GM23338 (cell line): ENCODE results near the gene LILRA5. TPM values are rescaled to one million over a fixed set of nuclear protein-coding genes. Genes with fewer than 3 reads are reported as not detected.
"Not testable (repeated sequence)": the region's sequence is repeated elsewhere in the genome, so short reads cannot be mapped to it uniquely, and the experiment has no call there.

Source experiments
- ATAC-seq: fragments of 200-7000 bp; cut with Tn5 transposase; 3 replicates; pipeline ENCODE4 v1.9.1; 2020
- DNase-seq: peaks from one replicate; pipeline ENCODE4 v3.0.0-alpha.2; 2015; ENCODE audit warnings: low spot score
- H2AFZ ChIP-seq: fragments of 200-600 bp; sonication (generic); 2 replicates; pipeline ENCODE4 v1.8.0; 2016; ENCODE audit warnings: antibody characterized with exemption, mild to moderate bottlenecking, moderate library complexity
- H3F3A ChIP-seq: fragments of 200-600 bp; sonication (generic); replicated peaks from 2 replicates; pipeline ENCODE4 v1.8.0; 2017; ENCODE audit warnings: antibody characterized with exemption, mixed run types, low read depth
- H3K27ac ChIP-seq: fragments of 200-600 bp; sonication (generic); 2 replicates; pipeline ENCODE4 v1.6.1; 2016; ENCODE audit warnings: low read depth
- H3K27me3 ChIP-seq: fragments of 200-600 bp; sonication (generic); 2 replicates; pipeline ENCODE4 v1.8.0; 2016; ENCODE audit warnings: mild to moderate bottlenecking, mixed run types, moderate library complexity; ENCODE audit not compliant: insufficient read depth
- H3K36me3 ChIP-seq: fragments of 200-600 bp; sonication (generic); 2 replicates; pipeline ENCODE4 v1.8.0; 2016; ENCODE audit warnings: mild to moderate bottlenecking; ENCODE audit not compliant: insufficient read depth
- H3K4me1 ChIP-seq: fragments of 200-600 bp; sonication (generic); 2 replicates; pipeline ENCODE4 v1.8.0; 2016; ENCODE audit warnings: mild to moderate bottlenecking, moderate library complexity; ENCODE audit not compliant: insufficient read depth
- H3K4me2 ChIP-seq: fragments of 200-600 bp; sonication (generic); 2 replicates; pipeline ENCODE4 v1.7.1; 2017; ENCODE audit warnings: mixed run types
- H3K4me3 ChIP-seq: fragments of 200-600 bp; sonication (generic); 2 replicates; pipeline ENCODE4 v1.6.1; 2016; ENCODE audit warnings: mixed run types
- H3K79me2 ChIP-seq: fragments of 200-600 bp; sonication (generic); replicated peaks from 2 replicates; pipeline ENCODE4 v1.8.0; 2017; ENCODE audit warnings: mild to moderate bottlenecking; ENCODE audit not compliant: insufficient read depth
- H3K9me2 ChIP-seq: fragments of 200-600 bp; sonication (generic); 2 replicates; pipeline ENCODE4 v1.8.0; 2017; ENCODE audit not compliant: insufficient read depth
- H4K20me1 ChIP-seq: fragments of 200-600 bp; sonication (generic); replicated peaks from 2 replicates; pipeline ENCODE4 v1.8.0; 2017; ENCODE audit warnings: mild to moderate bottlenecking; ENCODE audit not compliant: insufficient read depth
- H3K27ac Mint-ChIP-seq: 2 replicates; pipeline ENCODE4 v1.8.0; 2020; ENCODE audit warnings: inconsistent platforms, mild to moderate bottlenecking, moderate library complexity, mixed read lengths
- H3K27me3 Mint-ChIP-seq: 3 replicates; pipeline ENCODE4 v1.8.0; 2022; ENCODE audit warnings: low read depth, mild to moderate bottlenecking, moderate library complexity, mixed read lengths, inconsistent platforms; ENCODE audit not compliant: insufficient read depth, poor library complexity
- H3K36me3 Mint-ChIP-seq: 3 replicates; pipeline ENCODE4 v1.8.0; 2021; ENCODE audit warnings: low read depth, mild to moderate bottlenecking, inconsistent platforms, moderate library complexity, mixed read lengths
- H3K4me1 Mint-ChIP-seq: 3 replicates; pipeline ENCODE4 v1.8.0; 2020; ENCODE audit warnings: mild to moderate bottlenecking, inconsistent platforms, mixed read lengths
- H3K4me3 Mint-ChIP-seq: 3 replicates; pipeline ENCODE4 v1.8.0; 2021; ENCODE audit warnings: moderate library complexity, mild to moderate bottlenecking, inconsistent platforms, mixed read lengths
- H3K9me3 Mint-ChIP-seq: 3 replicates; pipeline ENCODE4 v1.8.0; 2020; ENCODE audit warnings: moderate library complexity, mild to moderate bottlenecking, inconsistent platforms, mixed read lengths
- EZH2phosphoT487 ChIP-seq: fragments of 200-600 bp; sonication (generic); IDR thresholded peaks from one replicate; pipeline ENCODE4 v1.8.1; 2018; ENCODE audit warnings: antibody characterized with exemption; ENCODE audit not compliant: unreplicated experiment
- JUNB ChIP-seq: IDR thresholded peaks from one replicate; pipeline ENCODE4 v1.6.1; 2016; ENCODE audit warnings: antibody characterized with exemption; ENCODE audit not compliant: unreplicated experiment
- POLR2AphosphoS5 ChIP-seq: IDR thresholded peaks from 2 replicates; pipeline ENCODE4 v1.6.1; 2016; ENCODE audit warnings: antibody characterized with exemption, low read depth
- STAT1 ChIP-seq: IDR thresholded peaks from one replicate; pipeline ENCODE4 v1.6.1; 2016; ENCODE audit warnings: antibody characterized with exemption; ENCODE audit not compliant: unreplicated experiment
- ZNF114 ChIP-seq: fragments of 250-450 bp; sonication (Bioruptor Pico); IDR thresholded peaks from 2 replicates; pipeline ENCODE4 v1.5.0; 2020; ENCODE audit warnings: mild to moderate bottlenecking, moderate library complexity
- ZNF331 ChIP-seq: fragments of 250-450 bp; sonication (Bioruptor Pico); IDR thresholded peaks from 2 replicates; pipeline ENCODE4 v1.5.0; 2020; ENCODE audit warnings: low read depth, mild to moderate bottlenecking, moderate library complexity
- ZNF462 ChIP-seq: fragments of 250-450 bp; sonication (Bioruptor Pico); IDR thresholded peaks from 2 replicates; pipeline ENCODE4 v1.5.0; 2020; ENCODE audit warnings: mild to moderate bottlenecking, moderate library complexity
- polyA plus RNA-seq: library from polyadenylated mRNA; unstranded; fragments of >200 nt; fragmentation: Nextera tagmentation; extraction: Ambion mirVana; gene quantifications from 2 replicates; pipeline ENCODE4 v1.2.1, GENCODE V29; 2016
- total RNA-seq: library from RNA; depleted of rRNA; stranded (reverse); fragments of >200 nt; shearing (Covaris generic); gene quantifications from 2 replicates; pipeline ENCODE4 v1.2.3, GENCODE V29; 2014

LILRA5 gene
- total and polyA plus RNA-seq, 2 experiments from 2014 or later = not detected

- peaks cover 10% of the 10 kb centered on the region for H3K4me1 Mint-ChIP-seq
- H3K4me3 Mint-ChIP-seq = no peak overlapping the region
- H3K79me2 ChIP-seq = no peaks in the 10 kb centered on the region
- ATAC-seq (no peak), DNase-seq (no peak)
- no peaks in the 10 kb centered on the region for H4K20me1 ChIP-seq
- H3K27ac ChIP-seq = no peak overlapping the region
- H3K9me2 ChIP-seq = no peaks in the 10 kb centered on the region
- H3K27ac Mint-ChIP-seq = no peak overlapping the region
- H3K4me1 ChIP-seq = peaks cover 4% of the 10 kb centered on the region
- no peak overlapping the region for H3K4me3 ChIP-seq
- H3K36me3 ChIP-seq = no peaks in the 10 kb centered on the region
- TF ChIP-seq STAT1 (no peak), EZH2phosphoT487 (no peak), ZNF114 (CRISPR knock-in tag) (no peak), JUNB (no peak), ZNF462 (CRISPR knock-in tag) (no peak), POLR2AphosphoS5 (no peak), ZNF331 (no peak)
- no peak overlapping the region for H3K4me2 ChIP-seq
- no peaks in the 10 kb centered on the region for H3F3A ChIP-seq
- H3K9me3 Mint-ChIP-seq = no peaks in the 10 kb centered on the region
- 0 out of 2 replicates have a peak, but pooled peaks cover 4% of the 10 kb centered on the region for H3K27me3 ChIP-seq
- H3K27me3 Mint-ChIP-seq = peaks cover 8% of the 10 kb centered on the region
- no peaks in the 10 kb centered on the region; the same call in 2 of the 3 replicates for H3K36me3 Mint-ChIP-seq
- no peak overlapping the region for H2AFZ ChIP-seq
Observed at GRCh38 chr19:54329476-54330165, 16.7 kb upstream of the LILRA5 start.

GRCh38 chr19:54328781-54329180, 15.8 kb upstream of the LILRA5 start:
- H3K27me3 Mint-ChIP-seq, H2AFZ ChIP-seq, H3K27me3 ChIP-seq, H3K79me2 ChIP-seq, H3K27ac ChIP-seq, H3K36me3 Mint-ChIP-seq, H3K9me2 ChIP-seq, H3K4me3 ChIP-seq, H3F3A ChIP-seq, H3K9me3 Mint-ChIP-seq, DNase-seq, H4K20me1 ChIP-seq, H3K36me3 ChIP-seq, ATAC-seq, H3K4me1 ChIP-seq, H3K4me3 Mint-ChIP-seq, H3K4me2 ChIP-seq, H3K27ac Mint-ChIP-seq: not testable (repeated sequence)
- H3K4me1 Mint-ChIP-seq = peaks cover 18% of the 10 kb centered on the region
